Endodermal cell (in vitro differentiated cells): ENCODE results near the gene DLG1. TPM values are rescaled to one million over a fixed set of nuclear protein-coding genes. Genes with fewer than 3 reads are reported as not detected.

Experiments
- DNase-seq: peaks from one replicate; pipeline ENCODE4 v3.0.0-alpha.2; 2017
- H3K27ac ChIP-seq: 2 replicates; pipeline ENCODE4 v1.5.1; 2013; ENCODE audit warnings: mild to moderate bottlenecking, low read depth, low read length, moderate library complexity
- H3K27me3 ChIP-seq: 2 replicates; pipeline ENCODE4 v1.6.1; 2013; ENCODE audit warnings: mild to moderate bottlenecking, low read length, moderate library complexity; ENCODE audit not compliant: insufficient read depth, control insufficient read depth, poor library complexity, severe bottlenecking
- H3K36me3 ChIP-seq: 2 replicates; pipeline ENCODE4 v1.7.0; 2013; ENCODE audit warnings: mild to moderate bottlenecking, low read length, moderate library complexity; ENCODE audit not compliant: control insufficient read depth, insufficient read depth
- H3K4me1 ChIP-seq: one replicate; pipeline ENCODE4 v1.7.0; 2013; ENCODE audit warnings: low read length; ENCODE audit not compliant: control insufficient read depth, insufficient read depth
- H3K4me3 ChIP-seq: 2 replicates; pipeline ENCODE4 v1.5.1; 2013; ENCODE audit warnings: mild to moderate bottlenecking, low read length, moderate library complexity
- H3K9ac ChIP-seq: 2 replicates; pipeline ENCODE4 v1.6.1; 2013; ENCODE audit warnings: mild to moderate bottlenecking, low read length, moderate library complexity; ENCODE audit not compliant: poor library complexity, severe bottlenecking; ENCODE audit errors: extremely low read depth
- H3K9me3 ChIP-seq: 2 replicates; pipeline ENCODE4 v1.6.1; 2013; ENCODE audit warnings: mild to moderate bottlenecking, low read length, moderate library complexity; ENCODE audit not compliant: control insufficient read depth
- H3K27ac Mint-ChIP-seq: 2 replicates; pipeline ENCODE4 v1.8.0; 2020; ENCODE audit warnings: mixed read lengths
- H3K27me3 Mint-ChIP-seq: 2 replicates; pipeline ENCODE4 v1.8.0; 2021; ENCODE audit warnings: mild to moderate bottlenecking, mixed read lengths; ENCODE audit not compliant: insufficient read depth
- H3K36me3 Mint-ChIP-seq: 2 replicates; pipeline ENCODE4 v1.8.0; 2020; ENCODE audit warnings: low read depth, mixed read lengths
- H3K4me1 Mint-ChIP-seq: 2 replicates; pipeline ENCODE4 v1.8.0; 2020; ENCODE audit warnings: mixed read lengths
- H3K4me3 Mint-ChIP-seq: 2 replicates; pipeline ENCODE4 v1.8.0; 2020; ENCODE audit warnings: mild to moderate bottlenecking, moderate library complexity, mixed read lengths
- H3K9me3 Mint-ChIP-seq: 2 replicates; pipeline ENCODE4 v1.8.0; 2020; ENCODE audit warnings: mild to moderate bottlenecking, mixed read lengths
- CTCF ChIP-seq: fragments of 200-600 bp; sonication (generic); conservative IDR thresholded peaks from 2 replicates; pipeline ENCODE4 v1.5.0; 2021; ENCODE audit warnings: antibody characterized with exemption, mild to moderate bottlenecking
- WGBS, 2 experiments: methylation state at CpG; one replicate each; pipeline versions ENCODE4 v1.1.5 to v1.1.7; 2013; ENCODE audit warnings: missing lambda C conversion rate in 2 of 2, mixed read lengths in 1 of 2; ENCODE audit not compliant: insufficient coverage in 1 of 2, insufficient read length in 1 of 2; 5-methylcytosine and 5-hydroxymethylcytosine counted together
- total RNA-seq, 2 donors: library from RNA; stranded (reverse); fragmentation: NEBNext Ultra II Directional in 1 of 2; extraction: Animal tissue kit (Norgen Biotek cat#: 25700) in 1 of 2; gene quantifications; 2 replicates in 1 of 2; 3 replicates in 1 of 2; pipeline ENCODE4 v1.2.1, GENCODE V29; 2021

DLG1 gene
- total RNA-seq, 2 donors from 2014 or later: 78.7 to 96.9 TPM

- H3K27me3 ChIP-seq: no peaks in the 10 kb centered on the region
- Mint-ChIP-seq H3K36me3 (peaks cover 58% of the 10 kb centered on the region), H3K4me1 (peaks cover 9% of the 10 kb centered on the region), H3K4me3 (no peak overlapping the region), H3K27ac (no peak overlapping the region), H3K9me3 (peaks cover 15% of the 10 kb centered on the region), H3K27me3 (no peaks in the 10 kb centered on the region)
- WGBS, 2 experiments: 86 to 94% methylated on average over 2 to 3 of the region's 3 CpGs
- no peaks in the 10 kb centered on the region for H3K4me1 ChIP-seq
- no peak overlapping the region for H3K27ac ChIP-seq
- H3K9me3 ChIP-seq: peaks cover 37% of the 10 kb centered on the region
- no peak for DNase-seq
- peaks cover 90% of the 10 kb centered on the region for H3K36me3 ChIP-seq
- H3K4me3 ChIP-seq: no peak overlapping the region
- H3K9ac ChIP-seq: no peak overlapping the region
- no peak for TF ChIP-seq CTCF
Measured at GRCh38 chr3:197136744-197137143, 161.7 kb downstream of the DLG1 start.

GRCh38 chr3:197135212-197135611, 163.2 kb downstream of the DLG1 start:
- Histone ChIP-seq H3K9ac (no peak overlapping the region), H3K4me3 (no peak overlapping the region), H3K27me3 (no peaks in the 10 kb centered on the region), H3K9me3 (peaks cover 38% of the 10 kb centered on the region), H3K36me3 (peaks cover 87% of the 10 kb centered on the region), H3K27ac (no peak overlapping the region), H3K4me1 (no peaks in the 10 kb centered on the region)
- H3K36me3 Mint-ChIP-seq: peaks cover 63% of the 10 kb centered on the region
- H3K4me3 Mint-ChIP-seq: no peak overlapping the region
- DNase-seq: no peak
- no peaks in the 10 kb centered on the region for H3K27me3 Mint-ChIP-seq
- H3K9me3 Mint-ChIP-seq: peaks cover 16% of the 10 kb centered on the region
- WGBS, 2 experiments: 96 to 100% methylated on average over 2 to 5 of the region's 5 CpGs
- peaks cover 9% of the 10 kb centered on the region for H3K4me1 Mint-ChIP-seq
- no peak for TF ChIP-seq CTCF
- H3K27ac Mint-ChIP-seq: no peak overlapping the region

- TF ChIP-seq CTCF: no peak
- H3K9me3 Mint-ChIP-seq: peaks cover 16% of the 10 kb centered on the region
- H3K27me3 Mint-ChIP-seq: no peaks in the 10 kb centered on the region
- Histone ChIP-seq H3K9me3 (peaks cover 54% of the 10 kb centered on the region), H3K27me3 (no peaks in the 10 kb centered on the region), H3K36me3 (peaks cover 89% of the 10 kb centered on the region), H3K4me3 (no peak overlapping the region), H3K27ac (no peak overlapping the region), H3K4me1 (no peaks in the 10 kb centered on the region), H3K9ac (no peak overlapping the region)
- peaks cover 9% of the 10 kb centered on the region for H3K4me1 Mint-ChIP-seq
- H3K36me3 Mint-ChIP-seq: peaks cover 73% of the 10 kb centered on the region
- H3K27ac Mint-ChIP-seq: no peak overlapping the region
- 99 to 100% methylated on average over 1 to 2 of the region's 2 CpGs for WGBS, 2 experiments
- DNase-seq: no peak
- H3K4me3 Mint-ChIP-seq: no peak overlapping the region
Measured at GRCh38 chr3:197132916-197133530, 165.4 kb downstream of the DLG1 start.
